ENCODE results near the gene AKAP12.

Gene AKAP12

DNA sequence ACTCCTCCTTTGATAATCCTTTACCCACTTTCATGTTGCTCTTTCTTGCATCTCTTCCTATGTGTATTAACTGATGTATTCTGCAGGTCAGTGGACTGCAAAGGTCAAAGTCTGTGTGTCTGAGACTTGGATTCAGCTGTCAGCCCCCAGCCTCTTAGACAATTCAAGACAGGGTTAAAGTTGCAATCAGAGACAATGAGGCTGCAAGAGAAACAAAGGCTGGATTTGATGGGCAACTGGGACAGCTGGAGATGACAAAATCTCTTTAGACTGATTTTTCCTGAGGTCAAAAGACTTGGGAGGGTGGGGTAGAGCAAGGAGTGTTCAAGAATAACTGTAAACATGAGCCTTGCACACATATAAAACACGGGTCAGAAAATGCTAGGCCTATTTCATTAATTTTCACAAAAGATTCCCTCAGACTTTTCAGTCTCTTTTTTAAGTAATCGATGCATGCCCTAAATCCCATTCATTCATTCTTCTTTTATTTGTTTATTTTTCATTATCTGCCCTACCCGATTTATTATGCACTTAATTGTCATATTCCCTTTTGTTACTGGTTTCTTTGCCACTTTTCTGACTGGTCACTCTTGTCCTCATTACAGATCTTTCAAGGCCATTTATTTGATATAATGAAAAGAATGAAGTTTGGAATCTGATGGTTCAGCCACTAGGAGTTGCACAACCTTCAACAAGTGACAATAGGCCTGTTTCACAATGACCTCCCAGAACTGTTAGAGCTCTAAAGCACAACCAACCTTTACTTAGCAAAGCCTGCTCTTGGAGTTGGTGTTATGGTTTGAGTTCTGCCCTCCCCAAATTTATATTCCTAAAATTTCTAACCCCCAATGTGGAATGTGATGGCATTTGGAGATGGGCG is 33.8 kb upstream of the AKAP12 start:
- TF ChIP-seq L3MBTL2 (conservative IDR thresholded peaks at IDR 0.05) = no peak
- no peak for TF ChIP-seq ELF4 (IDR thresholded peaks at IDR 0.05)
- TF ChIP-seq SUZ12 (IDR thresholded peaks at IDR 0.05) = no peak
- TF ChIP-seq BHLHE40 (IDR thresholded peaks at IDR 0.05; ENCODE audit: borderline replicate concordance) = no peak
- no peak for TF ChIP-seq NFRKB (IDR thresholded peaks at IDR 0.05)
- no peak for TF ChIP-seq FOXA1 (IDR thresholded peaks at IDR 0.05)
- no peak for TF ChIP-seq CTBP1 (IDR thresholded peaks at IDR 0.05; ENCODE audit: borderline replicate concordance)
- TF ChIP-seq TARDBP (IDR thresholded peaks at IDR 0.05) = no peak
- TF ChIP-seq, protein P1, sequence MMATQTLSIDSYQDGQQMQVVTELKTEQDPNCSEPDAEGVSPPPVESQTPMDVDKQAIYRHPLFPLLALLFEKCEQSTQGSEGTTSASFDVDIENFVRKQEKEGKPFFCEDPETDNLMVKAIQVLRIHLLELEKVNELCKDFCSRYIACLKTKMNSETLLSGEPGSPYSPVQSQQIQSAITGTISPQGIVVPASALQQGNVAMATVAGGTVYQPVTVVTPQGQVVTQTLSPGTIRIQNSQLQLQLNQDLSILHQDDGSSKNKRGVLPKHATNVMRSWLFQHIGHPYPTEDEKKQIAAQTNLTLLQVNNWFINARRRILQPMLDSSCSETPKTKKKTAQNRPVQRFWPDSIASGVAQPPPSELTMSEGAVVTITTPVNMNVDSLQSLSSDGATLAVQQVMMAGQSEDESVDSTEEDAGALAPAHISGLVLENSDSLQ (IDR thresholded peaks at IDR 0.05) = no peak
- DNase-seq (ENCODE audit: extremely low spot score) = no peak
- POLR2A ChIA-PET = no interaction called here
- CTCF ChIA-PET = no interaction called here

DNA sequence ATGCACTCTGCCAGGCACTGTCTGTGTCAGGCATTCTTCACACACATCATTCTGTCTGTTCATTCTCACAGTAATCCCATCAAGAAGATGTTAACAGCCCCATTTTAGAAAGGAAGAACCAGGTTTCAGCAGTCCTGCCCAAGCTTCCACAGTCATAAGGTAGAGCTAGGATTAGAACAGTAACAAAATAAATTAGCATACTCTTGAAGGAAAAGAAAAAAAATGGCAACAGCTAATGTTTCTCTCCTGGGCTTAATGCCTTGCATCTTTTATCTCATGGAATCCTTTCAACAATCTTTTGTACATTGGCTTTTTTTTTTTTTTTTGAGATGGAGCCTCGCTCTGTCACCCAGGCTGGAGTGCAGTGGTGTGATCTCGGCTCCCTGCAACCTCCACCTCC is 32.1 kb upstream of the AKAP12 start:
- DNase-seq (ENCODE audit: extremely low spot score) = no peak
- CTCF ChIA-PET = no interaction called here
- POLR2A ChIA-PET = no interaction called here
- TF ChIP-seq FOXA1 (IDR thresholded peaks at IDR 0.05) (no peak), L3MBTL2 (conservative IDR thresholded peaks at IDR 0.05) (no peak), ZNF384 (IDR thresholded peaks at IDR 0.05) (no peak), BHLHE40 (IDR thresholded peaks at IDR 0.05; ENCODE audit: borderline replicate concordance) (no peak), SP1 (IDR thresholded peaks at IDR 0.05) (no peak), LEF1 (IDR thresholded peaks at IDR 0.05; ENCODE audit: borderline replicate concordance) (no peak)

DNA sequence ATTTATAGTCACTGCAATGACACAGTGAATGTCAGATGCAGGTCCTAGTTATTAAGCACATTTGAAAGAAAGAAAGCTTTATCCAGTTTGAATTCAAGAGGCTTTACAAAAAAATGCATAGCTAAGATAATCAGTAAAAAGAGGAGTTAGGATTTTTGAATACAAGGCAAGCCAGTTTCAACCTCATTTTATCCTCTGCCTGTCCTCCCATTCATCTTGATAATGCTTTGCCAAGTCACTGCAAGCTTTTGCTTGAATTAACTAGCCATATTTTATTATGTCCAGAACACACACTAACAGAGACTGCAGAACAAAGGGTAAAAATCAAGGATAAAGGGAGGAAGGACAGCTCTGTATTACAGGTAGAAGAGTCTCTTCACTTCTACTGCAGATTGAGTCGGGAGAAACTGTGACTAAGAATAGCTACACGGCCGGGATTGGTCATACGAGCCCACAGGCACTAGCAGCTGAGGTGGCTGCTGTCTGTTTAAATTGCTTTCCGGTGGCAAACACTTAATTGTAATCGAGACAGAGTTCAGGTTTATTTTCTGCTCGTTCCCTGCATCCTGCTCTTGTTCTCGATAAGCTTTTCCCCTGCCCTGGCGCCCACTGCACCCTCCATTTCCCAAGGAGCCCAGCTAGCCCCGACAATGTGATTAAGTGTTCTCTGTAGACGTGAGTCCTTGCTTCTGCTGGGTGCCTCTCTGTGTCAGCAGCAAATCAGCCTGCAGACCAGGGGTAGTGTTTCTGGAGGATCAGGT is 30.5 kb upstream of the AKAP12 start:
- ChIA-PET POLR2A (no interaction called here), CTCF (interaction anchor here (0.6 to 1.1 kb wide), 4 partner anchors 32 to 116 kb away, joined by 3 to 4 read pairs (median 3); no protein-coding TSS in a partner anchor)
- no peak for TF ChIP-seq SUZ12 (IDR thresholded peaks at IDR 0.05)
- TF ChIP-seq ARNT (IDR thresholded peaks at IDR 0.05) = no peak
- TF ChIP-seq ELF4 (IDR thresholded peaks at IDR 0.05) = no peak
- no peak for TF ChIP-seq FOXK2 (IDR thresholded peaks at IDR 0.05)
- TF ChIP-seq LEF1 (IDR thresholded peaks at IDR 0.05; ENCODE audit: borderline replicate concordance) = no peak
- TF ChIP-seq SP1 (IDR thresholded peaks at IDR 0.05) = no peak
- TF ChIP-seq BHLHE40 (IDR thresholded peaks at IDR 0.05; ENCODE audit: borderline replicate concordance) = no peak
- TF ChIP-seq FOXM1 (IDR thresholded peaks at IDR 0.05; ENCODE audit: borderline replicate concordance) = no peak
- TF ChIP-seq FOXA1 (IDR thresholded peaks at IDR 0.05) = no peak
- TF ChIP-seq TARDBP (IDR thresholded peaks at IDR 0.05) = no peak
- no peak for TF ChIP-seq ZNF384 (IDR thresholded peaks at IDR 0.05)
- TF ChIP-seq NFRKB (IDR thresholded peaks at IDR 0.05) = no peak
- no peak for TF ChIP-seq CTBP1 (IDR thresholded peaks at IDR 0.05; ENCODE audit: borderline replicate concordance)
- no peak for DNase-seq (ENCODE audit: extremely low spot score)

DNA sequence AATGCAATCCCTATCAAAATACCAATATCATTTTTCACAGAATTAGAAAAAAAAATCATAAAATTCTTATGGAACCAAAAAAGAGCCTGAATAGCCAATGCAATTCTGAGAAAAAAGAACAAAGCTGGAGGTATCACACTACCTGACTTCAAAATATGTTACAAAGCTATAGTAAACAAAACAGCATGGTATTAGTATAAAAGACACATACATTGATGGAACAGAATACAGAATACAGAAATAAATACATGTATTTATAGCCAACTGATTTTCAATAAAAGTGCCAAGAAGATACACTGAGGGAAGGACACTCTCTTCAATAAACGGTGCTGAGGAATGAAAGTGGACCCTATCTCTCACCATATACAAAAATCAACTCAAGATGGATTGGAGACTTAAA is 28.7 kb upstream of the AKAP12 start:
- DNase-seq (ENCODE audit: extremely low spot score) = no peak
- TF ChIP-seq ELF4 (IDR thresholded peaks at IDR 0.05) (no peak), L3MBTL2 (conservative IDR thresholded peaks at IDR 0.05) (no peak), BHLHE40 (IDR thresholded peaks at IDR 0.05; ENCODE audit: borderline replicate concordance) (no peak), SUZ12 (IDR thresholded peaks at IDR 0.05) (no peak), HDGF (IDR thresholded peaks at IDR 0.05; ENCODE audit: borderline replicate concordance) (no peak), SP1 (IDR thresholded peaks at IDR 0.05) (no peak), ZNF384 (IDR thresholded peaks at IDR 0.05) (no peak), FOXK2 (IDR thresholded peaks at IDR 0.05) (no peak), NFRKB (IDR thresholded peaks at IDR 0.05) (no peak), ARNT (IDR thresholded peaks at IDR 0.05) (no peak), CTBP1 (IDR thresholded peaks at IDR 0.05; ENCODE audit: borderline replicate concordance) (no peak), FOXM1 (IDR thresholded peaks at IDR 0.05; ENCODE audit: borderline replicate concordance) (no peak), FOXA1 (IDR thresholded peaks at IDR 0.05) (no peak), TARDBP (IDR thresholded peaks at IDR 0.05) (no peak)
- TF ChIP-seq, protein P1 (IDR thresholded peaks at IDR 0.05) = no peak
- ChIA-PET CTCF (no interaction called here), POLR2A (no interaction called here)

DNA sequence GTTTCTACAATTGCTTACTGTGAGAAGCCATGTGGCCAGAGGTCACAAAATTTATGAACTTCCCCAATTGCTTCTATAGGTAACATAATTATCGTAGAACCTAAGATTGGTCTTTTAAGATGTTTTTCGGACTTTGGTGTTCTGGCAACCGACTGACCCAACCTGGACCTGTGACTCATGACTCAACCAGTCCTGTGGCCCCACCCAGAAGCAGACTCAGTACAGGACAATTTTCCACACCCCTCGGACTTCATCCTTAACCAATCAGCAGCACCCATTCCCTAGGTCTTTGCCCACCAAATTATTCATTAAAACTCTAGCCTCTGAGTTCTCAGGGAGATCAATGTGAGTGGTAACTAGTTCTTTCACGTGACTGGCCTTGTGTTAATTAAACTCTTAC is 26.4 kb upstream of the AKAP12 start:
- TF ChIP-seq, protein P1 (IDR thresholded peaks at IDR 0.05) = no peak
- no peak for TF ChIP-seq LEF1 (IDR thresholded peaks at IDR 0.05; ENCODE audit: borderline replicate concordance)
- TF ChIP-seq L3MBTL2 (conservative IDR thresholded peaks at IDR 0.05) = no peak
- no peak for TF ChIP-seq SP1 (IDR thresholded peaks at IDR 0.05)
- no peak for TF ChIP-seq ELF4 (IDR thresholded peaks at IDR 0.05)
- TF ChIP-seq SUZ12 (IDR thresholded peaks at IDR 0.05) = no peak
- no peak for TF ChIP-seq FOXA1 (IDR thresholded peaks at IDR 0.05)
- TF ChIP-seq CTBP1 (IDR thresholded peaks at IDR 0.05; ENCODE audit: borderline replicate concordance) = no peak
- no peak for TF ChIP-seq HDGF (IDR thresholded peaks at IDR 0.05; ENCODE audit: borderline replicate concordance)
- no peak for TF ChIP-seq ARNT (IDR thresholded peaks at IDR 0.05)
- TF ChIP-seq NFRKB (IDR thresholded peaks at IDR 0.05) = no peak
- TF ChIP-seq FOXK2 (IDR thresholded peaks at IDR 0.05) = no peak
- TF ChIP-seq TARDBP (IDR thresholded peaks at IDR 0.05) = no peak
- TF ChIP-seq FOXM1 (IDR thresholded peaks at IDR 0.05; ENCODE audit: borderline replicate concordance) = no peak
- no peak for TF ChIP-seq ZNF384 (IDR thresholded peaks at IDR 0.05)
- TF ChIP-seq BHLHE40 (IDR thresholded peaks at IDR 0.05; ENCODE audit: borderline replicate concordance) = no peak
- CTCF ChIA-PET = no interaction called here
- POLR2A ChIA-PET = no interaction called here
- DNase-seq (ENCODE audit: extremely low spot score) = no peak

Measured in HEK293T (cell line).